ENCODE data around the gene IQSEC3. TPM values are rescaled to one million over a fixed set of nuclear protein-coding genes. Genes with fewer than 3 reads are reported as not detected.
A peak's percentile ranks its signal among the peaks of the same experiment; 100 is the strongest.

Gene IQSEC3
- total and polyA plus RNA-seq, 11 donors: 0.29 to 3.2 (median 1.5) TPM

DNA sequence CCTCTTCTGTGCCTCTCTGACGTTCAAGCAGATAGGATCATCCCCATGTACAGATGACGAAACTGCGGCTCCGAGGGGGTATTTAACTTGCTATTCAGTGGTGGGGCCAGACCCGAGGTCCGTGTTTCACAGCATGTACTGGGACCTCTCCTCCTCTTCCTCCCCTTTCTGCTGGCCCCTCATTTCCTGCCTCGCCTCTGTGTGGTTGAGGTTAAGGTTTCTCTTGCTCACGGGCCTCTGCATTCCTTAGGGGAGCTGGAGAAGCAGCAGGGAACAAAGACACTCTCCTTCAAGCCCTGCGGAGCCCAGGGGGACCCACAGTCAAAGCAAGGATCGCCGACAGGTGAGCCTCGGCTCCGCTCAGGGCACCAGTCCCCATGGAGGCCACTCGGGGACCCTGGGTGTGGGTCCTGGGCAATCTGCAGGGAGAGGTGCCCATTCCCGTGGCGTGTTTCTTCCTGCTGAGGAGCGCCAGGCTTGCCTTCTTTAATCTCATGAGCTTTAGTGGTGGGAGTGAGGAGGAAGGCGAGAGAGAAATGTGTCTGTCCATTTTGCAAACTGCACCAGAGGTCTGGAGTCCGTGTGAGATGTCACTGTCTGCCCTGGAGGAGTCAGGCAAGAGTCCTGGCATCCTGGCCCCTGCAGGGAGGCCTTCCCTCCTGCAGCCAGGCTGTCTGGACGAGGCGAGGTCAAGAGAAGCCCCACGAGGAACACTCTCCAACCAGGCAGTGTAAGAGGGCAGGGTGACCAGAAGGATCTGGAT is 102.4 kb downstream of the IQSEC3 start:
- peaks cover 0 to 14% (median 0%) of the 10 kb centered on the region in 9 donors for H3K36me3 ChIP-seq
- DNase-seq (peak in 1 of 5 donors; percentile 23), ATAC-seq (no peak)
- TF ChIP-seq POLR2A (IDR thresholded peaks at IDR 0.05): no peak
- TF ChIP-seq, protein P1, sequence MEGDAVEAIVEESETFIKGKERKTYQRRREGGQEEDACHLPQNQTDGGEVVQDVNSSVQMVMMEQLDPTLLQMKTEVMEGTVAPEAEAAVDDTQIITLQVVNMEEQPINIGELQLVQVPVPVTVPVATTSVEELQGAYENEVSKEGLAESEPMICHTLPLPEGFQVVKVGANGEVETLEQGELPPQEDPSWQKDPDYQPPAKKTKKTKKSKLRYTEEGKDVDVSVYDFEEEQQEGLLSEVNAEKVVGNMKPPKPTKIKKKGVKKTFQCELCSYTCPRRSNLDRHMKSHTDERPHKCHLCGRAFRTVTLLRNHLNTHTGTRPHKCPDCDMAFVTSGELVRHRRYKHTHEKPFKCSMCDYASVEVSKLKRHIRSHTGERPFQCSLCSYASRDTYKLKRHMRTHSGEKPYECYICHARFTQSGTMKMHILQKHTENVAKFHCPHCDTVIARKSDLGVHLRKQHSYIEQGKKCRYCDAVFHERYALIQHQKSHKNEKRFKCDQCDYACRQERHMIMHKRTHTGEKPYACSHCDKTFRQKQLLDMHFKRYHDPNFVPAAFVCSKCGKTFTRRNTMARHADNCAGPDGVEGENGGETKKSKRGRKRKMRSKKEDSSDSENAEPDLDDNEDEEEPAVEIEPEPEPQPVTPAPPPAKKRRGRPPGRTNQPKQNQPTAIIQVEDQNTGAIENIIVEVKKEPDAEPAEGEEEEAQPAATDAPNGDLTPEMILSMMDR (IDR thresholded peaks at IDR 0.05): no peak
- no peak overlapping the region for H3K27ac ChIP-seq
- no peak overlapping the region for H3K4me3 ChIP-seq
- H3K4me1 ChIP-seq: peaks cover 0 to 54% (median 31%) of the 10 kb centered on the region in 12 donors
- no peaks in the 10 kb centered on the region for H3K9me3 ChIP-seq
- intact Hi-C loops (cut with DNase I): no loop called here
- no peaks in the 10 kb centered on the region for H3K27me3 ChIP-seq
- 73 to 79% (median 79%) methylated on average over 21 to 22 of the region's 22 CpGs for WGBS, 4 donors

DNA sequence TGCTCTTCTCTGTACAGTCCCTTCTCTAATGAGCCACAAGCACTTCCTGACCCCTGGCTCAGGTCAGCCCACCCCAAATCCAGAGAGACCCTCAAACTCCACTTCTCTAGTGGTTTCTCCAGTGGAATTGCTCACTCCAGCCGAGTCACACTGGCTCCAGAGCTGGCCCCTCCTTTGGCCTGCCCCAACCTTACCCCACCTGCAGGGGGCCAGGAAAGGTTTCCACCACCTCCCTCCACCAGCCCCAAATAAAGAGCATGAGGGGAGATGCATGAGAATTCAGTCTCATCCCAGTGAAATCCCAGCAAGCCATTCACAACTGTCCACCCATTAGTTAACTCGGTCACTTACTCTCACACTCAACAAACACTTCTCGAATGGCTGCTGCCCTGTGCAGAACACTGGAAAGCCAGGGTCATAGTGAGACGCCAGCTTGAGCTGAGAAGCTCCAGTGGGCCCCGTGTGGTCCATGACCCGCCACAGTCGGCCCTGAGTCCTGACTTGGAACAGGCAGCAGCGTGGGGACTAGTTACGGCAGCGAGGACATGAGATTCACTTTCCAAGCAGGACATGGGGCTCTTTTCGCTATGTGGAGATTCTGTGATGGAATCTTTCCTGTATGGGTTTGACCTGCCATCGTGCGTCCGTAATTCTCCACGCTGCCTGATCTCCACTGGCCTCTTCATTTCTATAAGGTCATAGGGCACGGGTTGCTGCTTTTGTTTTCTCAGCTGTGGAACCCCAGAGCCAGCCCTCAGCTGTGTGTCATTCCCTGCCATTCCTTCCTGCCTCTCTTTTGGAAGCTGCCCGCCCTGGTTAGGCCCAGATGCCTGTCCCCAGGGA is 103.2 kb downstream of the IQSEC3 start:
- H3K36me3 ChIP-seq: peaks cover 0 to 14% (median 0%) of the 10 kb centered on the region in 9 donors
- DNase-seq (peak in 2 of 5 donors; percentile 23 to 39), ATAC-seq (no peak)
- H3K27ac ChIP-seq: peak overlapping the region in 2 of 12 donors; percentile 1 to 21
- no peak overlapping the region for H3K4me3 ChIP-seq
- TF ChIP-seq, protein P1 (IDR thresholded peaks at IDR 0.05): no peak
- TF ChIP-seq POLR2A (IDR thresholded peaks at IDR 0.05): no peak
- WGBS, 4 donors: 81 to 95% (median 87%) methylated on average over 17 of the region's 17 CpGs
- H3K9me3 ChIP-seq: no peaks in the 10 kb centered on the region
- intact Hi-C loops (cut with DNase I): no loop called here
- H3K4me1 ChIP-seq: peaks cover 0 to 62% (median 38%) of the 10 kb centered on the region in 12 donors
- H3K27me3 ChIP-seq: no peaks in the 10 kb centered on the region

DNA sequence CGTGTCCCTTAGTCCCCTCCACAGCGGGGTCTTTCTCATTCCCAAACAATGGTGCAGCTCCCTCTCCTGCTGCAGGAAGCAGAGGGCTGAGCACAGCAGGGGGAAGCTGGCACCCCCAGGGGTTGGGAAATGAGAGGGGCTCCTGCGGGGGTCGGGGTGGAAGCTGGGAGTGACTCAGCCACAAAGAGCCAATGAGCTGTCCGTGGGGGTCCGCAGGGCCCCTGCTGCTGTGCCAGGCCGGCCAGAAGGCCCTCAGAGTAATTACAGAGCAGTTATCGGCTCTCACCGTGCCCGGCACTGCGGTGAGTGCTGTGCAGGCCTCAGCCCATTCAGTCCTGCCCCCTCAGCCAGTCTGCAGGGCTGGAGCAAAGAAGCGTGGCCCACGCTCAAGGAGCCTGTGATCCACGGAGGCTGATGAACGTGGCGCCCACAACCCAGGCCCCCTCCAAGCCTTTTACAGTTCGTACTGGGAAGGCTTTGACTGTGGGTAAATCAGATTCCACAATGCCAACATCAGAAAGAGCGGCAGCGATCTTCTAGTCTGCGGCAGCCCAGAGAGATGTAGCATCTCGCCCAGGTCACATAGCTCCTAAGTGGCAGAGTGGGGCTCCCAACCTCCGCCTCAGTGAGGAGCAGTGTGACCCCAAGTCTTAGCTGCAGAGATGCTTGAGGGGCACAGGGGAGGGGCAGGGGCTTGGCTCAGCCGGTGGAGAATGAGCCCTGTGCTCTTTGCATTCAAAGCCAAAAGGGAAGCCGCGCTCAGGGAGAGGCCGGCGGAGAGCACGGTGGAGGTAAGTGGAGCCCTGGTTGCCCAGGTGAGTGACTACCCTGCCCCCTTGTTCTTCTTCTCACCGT is 104.0 kb downstream of the IQSEC3 start:
- no peaks in the 10 kb centered on the region for H3K9me3 ChIP-seq
- peak in 1 of 5 donors; percentile 6 for DNase-seq
- 82 to 88% (median 87%) methylated on average over 17 to 29 of the region's 29 CpGs for WGBS, 4 donors
- no peak for ATAC-seq
- no peaks in the 10 kb centered on the region for H3K27me3 ChIP-seq
- no peak overlapping the region for H3K4me3 ChIP-seq
- H3K27ac ChIP-seq: peak overlapping the region in 2 of 12 donors; percentile 1 to 21
- H3K36me3 ChIP-seq: peaks cover 0 to 10% (median 0%) of the 10 kb centered on the region in 9 donors
- TF ChIP-seq, protein P1 (IDR thresholded peaks at IDR 0.05): no peak
- no peak for TF ChIP-seq POLR2A (IDR thresholded peaks at IDR 0.05)
- H3K4me1 ChIP-seq: peaks cover 0 to 71% (median 47%) of the 10 kb centered on the region in 12 donors
- intact Hi-C loops (cut with DNase I): no loop called here

All from heart left ventricle (tissue), 16 donors.